Measurements from ENCODE around the gene ERICH3.

ERICH3 gene

GRCh38 chr1:74586253-74586897, 87.2 kb downstream of the ERICH3 start:
- no peak for DNase-seq

GRCh38 chr1:74584185-74584584, 89.4 kb downstream of the ERICH3 start:
- DNase-seq: no peak

- no peak for DNase-seq
These were observed 90.2 kb downstream of the ERICH3 start for GRCh38 chr1:74583397-74583796.

GRCh38 chr1:74579425-74579824, 94.2 kb downstream of the ERICH3 start:
- no peak for DNase-seq

- no peak for DNase-seq
These were observed 95.5 kb downstream of the ERICH3 start for GRCh38 chr1:74578101-74578500.

GRCh38 chr1:74571891-74572290, 101.7 kb downstream of the ERICH3 start:
- no peak for DNase-seq

GRCh38 chr1:74571493-74571800, 102.1 kb downstream of the ERICH3 start:
- no peak for DNase-seq

GRCh38 chr1:74570797-74571492, 102.6 kb downstream of the ERICH3 start:
- no peak for DNase-seq

- no peak for DNase-seq
These were observed 123.7 kb downstream of the ERICH3 start for GRCh38 chr1:74549932-74550331.

- DNase-seq: no peak
These were observed 124.4 kb downstream of the ERICH3 start for GRCh38 chr1:74548961-74549750.

GRCh38 chr1:74545821-74546220, 127.8 kb downstream of the ERICH3 start:
- no peak for DNase-seq

- DNase-seq: no peak
These were observed 139.4 kb downstream of the ERICH3 start for GRCh38 chr1:74534241-74534640.

GRCh38 chr1:74531796-74532195, 141.8 kb downstream of the ERICH3 start:
- DNase-seq: no peak

GRCh38 chr1:74530892-74531291, 142.7 kb downstream of the ERICH3 start:
- DNase-seq: no peak

GRCh38 chr1:74528123-74528522, 145.5 kb downstream of the ERICH3 start:
- DNase-seq: no peak

- no peak for DNase-seq
These were observed 146.9 kb downstream of the ERICH3 start for GRCh38 chr1:74526708-74527107.

GRCh38 chr1:74523873-74524480, 149.6 kb downstream of the ERICH3 start:
- DNase-seq: peak; percentile 25

GRCh38 chr1:74522148-74522547, 151.4 kb downstream of the ERICH3 start:
- DNase-seq: no peak
